ENCODE measurements around the gene SCN1B. TPM values are rescaled to one million over a fixed set of nuclear protein-coding genes. Genes with fewer than 3 reads are reported as not detected.

Gene SCN1B
- total RNA-seq, 1 donor, result 4.7 TPM

GRCh38 chr19:35024095-35024494 is 6.2 kb upstream of the SCN1B start:
- Histone ChIP-seq H2AFZ (ENCODE audit: low read length) (no peak overlapping the region), H3K27me3 (ENCODE audit: insufficient read depth, low read length) (no peaks in the 10 kb centered on the region), H3K27ac (ENCODE audit: low read depth, low read length) (no peak overlapping the region), H3K4me1 (ENCODE audit: insufficient read depth, low read length) (no peaks in the 10 kb centered on the region), H3K9me3 (ENCODE audit: low read depth, low read length) (no peaks in the 10 kb centered on the region), H3K36me3 (ENCODE audit: insufficient read depth, low read length) (peaks cover 56% of the 10 kb centered on the region), H3K4me2 (ENCODE audit: insufficient read depth, low read length) (no peak overlapping the region), H3K4me3 (ENCODE audit: insufficient read depth, low read length) (no peak overlapping the region), H4K20me1 (ENCODE audit: insufficient read depth, low read length) (peaks cover 3% of the 10 kb centered on the region), H3K79me2 (ENCODE audit: insufficient read depth, low read length) (no peaks in the 10 kb centered on the region)
- no peak for DNase-seq (ENCODE audit: insufficient read length, low spot score, missing footprints)
- no peak for TF ChIP-seq CTCF (IDR thresholded peaks at IDR 0.05; ENCODE audit: extremely low read depth, low read depth, low read length)

- Histone ChIP-seq H4K20me1 (ENCODE audit: insufficient read depth, low read length) (no peaks in the 10 kb centered on the region), H3K9me3 (ENCODE audit: low read depth, low read length) (no peaks in the 10 kb centered on the region), H3K36me3 (ENCODE audit: insufficient read depth, low read length) (peaks cover 42% of the 10 kb centered on the region), H3K27ac (ENCODE audit: low read depth, low read length) (no peak overlapping the region), H3K79me2 (ENCODE audit: insufficient read depth, low read length) (no peaks in the 10 kb centered on the region), H3K27me3 (ENCODE audit: insufficient read depth, low read length) (no peaks in the 10 kb centered on the region), H2AFZ (ENCODE audit: low read length) (no peak overlapping the region), H3K4me1 (ENCODE audit: insufficient read depth, low read length) (peaks cover 5% of the 10 kb centered on the region), H3K4me3 (ENCODE audit: insufficient read depth, low read length) (no peak overlapping the region), H3K4me2 (ENCODE audit: insufficient read depth, low read length) (no peak overlapping the region)
- peak; percentile 45 for DNase-seq (ENCODE audit: insufficient read length, low spot score, missing footprints)
- no peak for TF ChIP-seq CTCF (IDR thresholded peaks at IDR 0.05; ENCODE audit: extremely low read depth, low read depth, low read length)
These were observed 4.3 kb upstream of the SCN1B start for GRCh38 chr19:35025969-35026368.

GRCh38 chr19:35026418-35026817 is 3.9 kb upstream of the SCN1B start:
- TF ChIP-seq CTCF (IDR thresholded peaks at IDR 0.05; ENCODE audit: extremely low read depth, low read depth, low read length), result no peak
- Histone ChIP-seq H3K27me3 (ENCODE audit: insufficient read depth, low read length) (no peaks in the 10 kb centered on the region), H3K79me2 (ENCODE audit: insufficient read depth, low read length) (no peaks in the 10 kb centered on the region), H3K36me3 (ENCODE audit: insufficient read depth, low read length) (peaks cover 37% of the 10 kb centered on the region), H4K20me1 (ENCODE audit: insufficient read depth, low read length) (no peaks in the 10 kb centered on the region), H2AFZ (ENCODE audit: low read length) (no peak overlapping the region), H3K27ac (ENCODE audit: low read depth, low read length) (no peak overlapping the region), H3K4me1 (ENCODE audit: insufficient read depth, low read length) (peaks cover 5% of the 10 kb centered on the region), H3K4me3 (ENCODE audit: insufficient read depth, low read length) (no peak overlapping the region), H3K9me3 (ENCODE audit: low read depth, low read length) (no peaks in the 10 kb centered on the region), H3K4me2 (ENCODE audit: insufficient read depth, low read length) (no peak overlapping the region)
- peak; percentile 76 for DNase-seq (ENCODE audit: insufficient read length, low spot score, missing footprints)

- Histone ChIP-seq H2AFZ (ENCODE audit: low read length) (no peak overlapping the region), H3K36me3 (ENCODE audit: insufficient read depth, low read length) (peaks cover 34% of the 10 kb centered on the region), H3K27me3 (ENCODE audit: insufficient read depth, low read length) (no peaks in the 10 kb centered on the region), H3K4me1 (ENCODE audit: insufficient read depth, low read length) (peaks cover 5% of the 10 kb centered on the region), H3K9me3 (ENCODE audit: low read depth, low read length) (no peaks in the 10 kb centered on the region), H3K79me2 (ENCODE audit: insufficient read depth, low read length) (no peaks in the 10 kb centered on the region), H3K4me2 (ENCODE audit: insufficient read depth, low read length) (no peak overlapping the region), H3K4me3 (ENCODE audit: insufficient read depth, low read length) (no peak overlapping the region), H4K20me1 (ENCODE audit: insufficient read depth, low read length) (no peaks in the 10 kb centered on the region), H3K27ac (ENCODE audit: low read depth, low read length) (no peak overlapping the region)
- DNase-seq (ENCODE audit: insufficient read length, low spot score, missing footprints), result no peak
- TF ChIP-seq CTCF (IDR thresholded peaks at IDR 0.05; ENCODE audit: extremely low read depth, low read depth, low read length), result no peak
These were observed 3.3 kb upstream of the SCN1B start for GRCh38 chr19:35027009-35027408.

Measured in osteoblast (primary cell).